T-cell (primary cell): ENCODE data around the gene RNF144B. TPM values are rescaled to one million over a fixed set of nuclear protein-coding genes. Genes with fewer than 3 reads are reported as not detected.

ENCODE experiments used
- ATAC-seq, 4 experiments: fragments of 200-7000 bp in 3 of 4; fragments of 150-1000 bp in 1 of 4; cut with Tn5 transposase; replicated peaks in 1 of 4; 1 replicate in 3 of 4; 2 replicates in 1 of 4; pipeline ENCODE4 v1.10.0; 2021; ENCODE audit warnings: moderate library complexity in 3 of 4, mild to moderate bottlenecking in 2 of 4, moderate number of reproducible peaks in 1 of 4
- CTCF ChIA-PET, 2 donors: fragments of 300-600 bp; sonication (Branson Sonifier 250); formaldehyde crosslinking; loops; one replicate each; lab custom pipeline; 2022; ENCODE audit warnings: antibody characterized with exemption in 2 of 2; lab: Charles Lee
- POLR2A ChIA-PET, 2 donors: fragments of 300-600 bp; sonication (Branson Sonifier 250); formaldehyde crosslinking; loops; one replicate each; lab custom pipeline; 2022; ENCODE audit warnings: antibody characterized with exemption in 2 of 2; lab: Charles Lee
- DNase-seq, 35 experiments: peaks; one replicate each; pipeline versions ENCODE4 v3.0.0 to v3.0.0-alpha.2; 2013 to 2023
- H3K27ac ChIP-seq: one replicate; pipeline ENCODE4 v1.5.1; 2013; ENCODE audit warnings: low read length
- H3K27me3 ChIP-seq, 2 experiments: replicated peaks in 1 of 2; 1 replicate in 1 of 2; 2 replicates in 1 of 2; pipeline versions ENCODE4 v1.6.1 to v1.7.0; 2013; ENCODE audit warnings: low read length in 1 of 2, mixed read lengths in 1 of 2; ENCODE audit not compliant: control insufficient read depth in 2 of 2, insufficient read depth in 2 of 2; ENCODE audit errors: extremely low read depth in 1 of 2
- H3K36me3 ChIP-seq, 2 donors: 1 replicate in 1 of 2; 2 replicates in 1 of 2; pipeline versions ENCODE4 v1.6.1 to v1.7.0; 2013; ENCODE audit warnings: low read length in 1 of 2; ENCODE audit not compliant: control insufficient read depth in 2 of 2, insufficient read depth in 1 of 2; ENCODE audit errors: extremely low read depth in 1 of 2
- H3K4me1 ChIP-seq, 2 experiments: 1 replicate in 1 of 2; 2 replicates in 1 of 2; pipeline versions ENCODE4 v1.6.1 to v1.7.0; 2013; ENCODE audit warnings: low read length in 2 of 2, mixed read lengths in 1 of 2; ENCODE audit not compliant: insufficient read depth in 2 of 2, control insufficient read depth in 1 of 2; ENCODE audit errors: extremely low read depth in 1 of 2
- H3K4me3 ChIP-seq, 2 donors: 1 replicate in 1 of 2; 2 replicates in 1 of 2; pipeline versions ENCODE4 v1.5.1 to v1.7.0; 2013; ENCODE audit warnings: mild to moderate bottlenecking in 2 of 2, low read length in 1 of 2, moderate library complexity in 1 of 2; ENCODE audit not compliant: control insufficient read depth in 1 of 2; ENCODE audit errors: extremely low read depth in 1 of 2
- H3K9me3 ChIP-seq: 2 replicates; pipeline ENCODE4 v1.7.0; 2013
- H3K27ac Mint-ChIP-seq, 2 donors: one replicate each; pipeline ENCODE4 v1.8.0; 2020 to 2021; ENCODE audit warnings: mild to moderate bottlenecking in 2 of 2, mixed read lengths in 2 of 2
- H3K27me3 Mint-ChIP-seq, 2 donors: one replicate each; pipeline ENCODE4 v1.8.0; 2021 to 2022; ENCODE audit warnings: mixed read lengths in 2 of 2
- H3K36me3 Mint-ChIP-seq: one replicate; pipeline ENCODE4 v1.8.0; 2021; ENCODE audit warnings: mixed read lengths
- H3K4me1 Mint-ChIP-seq, 3 donors: one replicate each; pipeline ENCODE4 v1.8.0; 2020 to 2022; ENCODE audit warnings: mixed read lengths in 3 of 3, mild to moderate bottlenecking in 1 of 3
- H3K4me3 Mint-ChIP-seq, 3 donors: one replicate each; pipeline ENCODE4 v1.8.0; 2020 to 2022; ENCODE audit warnings: mild to moderate bottlenecking in 3 of 3, mixed read lengths in 3 of 3, moderate library complexity in 3 of 3
- H3K9me3 Mint-ChIP-seq, 3 donors: one replicate each; pipeline ENCODE4 v1.8.0; 2020 to 2022; ENCODE audit warnings: mixed read lengths in 3 of 3
- WGBS: methylation state at CpG from one replicate; pipeline ENCODE4 v1.1.5; 2013; ENCODE audit warnings: missing lambda C conversion rate; ENCODE audit not compliant: insufficient coverage; 5-methylcytosine and 5-hydroxymethylcytosine counted together
- total RNA-seq, 35 experiments: library from RNA in 6 of 35; stranded (reverse) in 6 of 35; fragments of 120-200 nt in 1 of 35; gene quantifications; one replicate each; pipeline versions ENCODE4 v1.2.1 to v1.2.4 and lab custom pipeline; 2013 to 2026

Gene RNF144B
- total RNA-seq, 5 donors from 2014 or later (not counting 1 experiment from before 2014, with no cell fraction given): 3.2 to 4.8 (median 4.3) TPM

- Histone ChIP-seq H3K4me3 (no peak overlapping the region), H3K27ac (no peak overlapping the region), H3K27me3 (no peaks in the 10 kb centered on the region), H3K9me3 (no peaks in the 10 kb centered on the region), H3K36me3 (peaks cover 0 to 4% of the 10 kb centered on the region in 2 donors), H3K4me1 (no peaks in the 10 kb centered on the region)
- DNase-seq (no peak), ATAC-seq (no peak)
- CTCF ChIA-PET: no interaction called here
- POLR2A ChIA-PET: no interaction called here
- no peak overlapping the region for H3K4me3 Mint-ChIP-seq
- H3K4me1 Mint-ChIP-seq: no peaks in the 10 kb centered on the region
- no peaks in the 10 kb centered on the region for H3K9me3 Mint-ChIP-seq
- H3K36me3 Mint-ChIP-seq: peaks cover 29% of the 10 kb centered on the region
- H3K27ac Mint-ChIP-seq: no peak overlapping the region
- no peaks in the 10 kb centered on the region for H3K27me3 Mint-ChIP-seq
- WGBS: 80% methylated on average over 1 of the region's 3 CpGs
Measured at GRCh38 chr6:18469536-18469935, 82.4 kb downstream of the RNF144B start.

- Histone ChIP-seq H3K4me3 (no peak overlapping the region), H3K36me3 (no peaks in the 10 kb centered on the region), H3K27ac (no peak overlapping the region), H3K9me3 (no peaks in the 10 kb centered on the region), H3K27me3 (peaks cover 0 to 2% of the 10 kb centered on the region in 2 experiments), H3K4me1 (no peaks in the 10 kb centered on the region)
- Mint-ChIP-seq H3K4me3 (no peak overlapping the region), H3K4me1 (peaks cover 0 to 1% (median 0%) of the 10 kb centered on the region in 3 donors), H3K27ac (no peak overlapping the region), H3K27me3 (peaks cover 4% of the 10 kb centered on the region in 2 donors), H3K9me3 (no peaks in the 10 kb centered on the region), H3K36me3 (peaks cover 13% of the 10 kb centered on the region)
- 92% methylated on average over 10 of the region's 15 CpGs for WGBS
- ATAC-seq (no peak), DNase-seq (no peak)
- ChIA-PET POLR2A (interaction anchor here in 1 of 2 donors (0.6 kb wide), 1 partner anchor 659 kb away, joined by 3 read pairs; no protein-coding TSS in a partner anchor), CTCF (interaction anchor here in 1 of 2 donors (0.6 kb wide), 1 partner anchor 123 kb away, joined by 4 read pairs; no protein-coding TSS in a partner anchor)
Measured at GRCh38 chr6:18471232-18471964, 84.2 kb downstream of the RNF144B start.

- no peaks in the 10 kb centered on the region for H3K9me3 Mint-ChIP-seq
- H3K27me3 Mint-ChIP-seq: peaks cover 4 to 5% of the 10 kb centered on the region in 2 donors
- H3K4me3 Mint-ChIP-seq: no peak overlapping the region
- Histone ChIP-seq H3K4me1 (peaks cover 0 to 4% of the 10 kb centered on the region in 2 experiments), H3K27ac (no peak overlapping the region), H3K36me3 (no peaks in the 10 kb centered on the region), H3K27me3 (peaks cover 0 to 2% of the 10 kb centered on the region in 2 experiments), H3K9me3 (no peaks in the 10 kb centered on the region), H3K4me3 (no peak overlapping the region)
- H3K27ac Mint-ChIP-seq: no peak overlapping the region
- ChIA-PET CTCF (interaction anchor here in 1 of 2 donors (1.3 kb wide), 1 partner anchor 30 kb away, joined by 4 read pairs; no protein-coding TSS in a partner anchor), POLR2A (no interaction called here)
- H3K36me3 Mint-ChIP-seq: peaks cover 3% of the 10 kb centered on the region
- peaks cover 0 to 9% (median 6%) of the 10 kb centered on the region in 3 donors for H3K4me1 Mint-ChIP-seq
- DNase-seq: no peak
- WGBS: 60% methylated on average over 1 of the region's 2 CpGs
- ATAC-seq: no peak
Measured at GRCh38 chr6:18472941-18473340, 85.8 kb downstream of the RNF144B start.

GRCh38 chr6:18473755-18474154 lies 86.6 kb downstream of the RNF144B start:
- ATAC-seq (no peak), DNase-seq (no peak)
- no peaks in the 10 kb centered on the region for H3K36me3 ChIP-seq
- Mint-ChIP-seq H3K27me3 (peaks cover 4 to 5% of the 10 kb centered on the region in 2 donors), H3K9me3 (no peaks in the 10 kb centered on the region), H3K36me3 (no peaks in the 10 kb centered on the region), H3K4me3 (no peak overlapping the region), H3K4me1 (peaks cover 0 to 9% (median 6%) of the 10 kb centered on the region in 3 donors), H3K27ac (no peak overlapping the region)
- CTCF ChIA-PET: interaction anchor here in 1 of 2 donors (1.3 kb wide), 1 partner anchor 29 kb away, joined by 4 read pairs; no protein-coding TSS in a partner anchor
- H3K4me1 ChIP-seq: peaks cover 0 to 5% of the 10 kb centered on the region in 2 experiments
- no peak overlapping the region for H3K27ac ChIP-seq
- WGBS: no CpG with 5 or more reads among the region's 2 CpGs
- H3K9me3 ChIP-seq: no peaks in the 10 kb centered on the region
- POLR2A ChIA-PET: interaction anchor here in 1 of 2 donors (0.9 kb wide), 1 partner anchor 12 kb away, joined by 3 read pairs; no protein-coding TSS in a partner anchor
- H3K27me3 ChIP-seq: peaks cover 0 to 2% of the 10 kb centered on the region in 2 experiments
- H3K4me3 ChIP-seq: no peak overlapping the region

GRCh38 chr6:18477301-18477941 lies 90.3 kb downstream of the RNF144B start:
- no CpG with 5 or more reads among the region's 2 CpGs for WGBS
- Histone ChIP-seq H3K27ac (no peak overlapping the region), H3K4me1 (peaks cover 0 to 5% of the 10 kb centered on the region in 2 experiments), H3K9me3 (no peaks in the 10 kb centered on the region), H3K36me3 (no peaks in the 10 kb centered on the region), H3K4me3 (no peak overlapping the region), H3K27me3 (peaks cover 0 to 2% of the 10 kb centered on the region in 2 experiments)
- ATAC-seq: no peak
- Mint-ChIP-seq H3K27ac (no peak overlapping the region), H3K4me1 (peaks cover 0 to 9% (median 6%) of the 10 kb centered on the region in 3 donors), H3K4me3 (no peak overlapping the region), H3K36me3 (no peaks in the 10 kb centered on the region), H3K27me3 (peaks cover 4 to 7% of the 10 kb centered on the region in 2 donors), H3K9me3 (no peaks in the 10 kb centered on the region)
- ChIA-PET POLR2A (no interaction called here), CTCF (interaction anchor here in 1 of 2 donors (0.6 kb wide), 1 partner anchor 1165 kb away, joined by 4 read pairs; no protein-coding TSS in a partner anchor)
- no peak for DNase-seq

- peaks cover 0 to 9% (median 6%) of the 10 kb centered on the region in 3 donors for H3K4me1 Mint-ChIP-seq
- no peak overlapping the region for H3K4me3 Mint-ChIP-seq
- H3K27ac Mint-ChIP-seq: no peak overlapping the region
- ATAC-seq (no peak), DNase-seq (no peak)
- POLR2A ChIA-PET: no interaction called here
- H3K4me1 ChIP-seq: peaks cover 0 to 5% of the 10 kb centered on the region in 2 experiments
- no CpG with 5 or more reads among the region's 1 CpG for WGBS
- no peaks in the 10 kb centered on the region for H3K9me3 Mint-ChIP-seq
- no peaks in the 10 kb centered on the region for H3K36me3 ChIP-seq
- no peak overlapping the region for H3K27ac ChIP-seq
- peaks cover 9 to 11% of the 10 kb centered on the region in 2 donors for H3K27me3 Mint-ChIP-seq
- peaks cover 0 to 2% of the 10 kb centered on the region in 2 experiments for H3K27me3 ChIP-seq
- H3K4me3 ChIP-seq: no peak overlapping the region
- CTCF ChIA-PET: no interaction called here
- no peaks in the 10 kb centered on the region for H3K36me3 Mint-ChIP-seq
- no peaks in the 10 kb centered on the region for H3K9me3 ChIP-seq
Measured at GRCh38 chr6:18478610-18479009, 91.5 kb downstream of the RNF144B start.
